WTC11 (cell line): Measurements from ENCODE around the gene CTNNAL1. TPM values are rescaled to one million over a fixed set of nuclear protein-coding genes. Genes with fewer than 3 reads are reported as not detected.
"Not testable (repeated sequence)": the region's sequence is repeated elsewhere in the genome, so short reads cannot be mapped to it uniquely, and the experiment has no call there.

Source experiments
- ATAC-seq: fragments of 200-7000 bp; cut with Tn5 transposase; 2 replicates; pipeline ENCODE4 v1.10.0; 2021; ENCODE audit warnings: mild to moderate bottlenecking, moderate library complexity
- CTCF ChIA-PET: fragments of 300-600 bp; sonication (Branson Sonifier 250); formaldehyde crosslinking; loops from one replicate; lab custom pipeline; 2021; ENCODE audit warnings: antibody characterized with exemption; lab: Charles Lee
- POLR2A ChIA-PET: fragments of 350-600 bp; sonication (Branson Sonifier 250); formaldehyde crosslinking; loops from one replicate; lab custom pipeline; 2021; ENCODE audit warnings: antibody characterized with exemption; lab: Charles Lee
- DNase-seq: peaks from one replicate; pipeline ENCODE4 v3.0.0; 2021; ENCODE audit warnings: low spot score
- H3K27ac Mint-ChIP-seq: 2 replicates; pipeline ENCODE4 v1.8.0; 2021; ENCODE audit warnings: mixed read lengths
- H3K27me3 Mint-ChIP-seq: 2 replicates; pipeline ENCODE4 v1.8.0; 2021; ENCODE audit warnings: low read depth, mild to moderate bottlenecking, moderate library complexity, mixed read lengths
- H3K36me3 Mint-ChIP-seq: 2 replicates; pipeline ENCODE4 v1.8.0; 2021; ENCODE audit warnings: mixed read lengths
- H3K4me1 Mint-ChIP-seq: 2 replicates; pipeline ENCODE4 v1.8.0; 2022; ENCODE audit warnings: mixed read lengths
- H3K4me3 Mint-ChIP-seq: 2 replicates; pipeline ENCODE4 v1.8.0; 2021; ENCODE audit warnings: mild to moderate bottlenecking, moderate library complexity, mixed read lengths
- H3K9me3 Mint-ChIP-seq: 2 replicates; pipeline ENCODE4 v1.8.0; 2021; ENCODE audit warnings: mixed read lengths
- AR ChIP-seq: fragments of 250-450 bp; sonication (Bioruptor Pico); IDR thresholded peaks from 2 replicates; pipeline ENCODE4 v1.9.0; 2021; ENCODE audit warnings: mild to moderate bottlenecking
- CDX4 ChIP-seq: fragments of 250-450 bp; sonication (Bioruptor Pico); IDR thresholded peaks from 2 replicates; pipeline ENCODE4 v1.9.0; 2021; ENCODE audit warnings: moderate library complexity, mild to moderate bottlenecking, inconsistent platforms, borderline replicate concordance
- ETV6 ChIP-seq: sonication (generic); formaldehyde crosslinking; IDR thresholded peaks from 2 replicates; pipeline ENCODE4 v1.8.1; 2022; ENCODE audit warnings: mild to moderate bottlenecking, missing genetic modification reagents
- MYBL2 ChIP-seq: sonication (generic); formaldehyde crosslinking; IDR thresholded peaks from 2 replicates; pipeline ENCODE4 v1.8.1; 2023; ENCODE audit warnings: mild to moderate bottlenecking, moderate library complexity, missing genetic modification reagents
- NR1H2 ChIP-seq: sonication (generic); formaldehyde crosslinking; IDR thresholded peaks from 2 replicates; pipeline ENCODE4 v1.9.0; 2021; ENCODE audit warnings: mild to moderate bottlenecking, moderate library complexity, missing genetic modification reagents
- RELA ChIP-seq: sonication (generic); formaldehyde crosslinking; IDR thresholded peaks from 2 replicates; pipeline ENCODE4 v1.8.1; 2022; ENCODE audit warnings: missing genetic modification reagents, mild to moderate bottlenecking, borderline replicate concordance
- USF2 ChIP-seq: sonication (generic); formaldehyde crosslinking; IDR thresholded peaks from 2 replicates; pipeline ENCODE4 v1.8.1; 2023; ENCODE audit warnings: mild to moderate bottlenecking, missing genetic modification reagents, moderate library complexity
- ZNF232 ChIP-seq: sonication (generic); formaldehyde crosslinking; IDR thresholded peaks from 2 replicates; pipeline ENCODE4 v1.8.0; 2022; ENCODE audit warnings: mild to moderate bottlenecking, missing genetic modification reagents
- ZNF317 ChIP-seq: sonication (generic); formaldehyde crosslinking; IDR thresholded peaks from 2 replicates; pipeline ENCODE4 v1.8.1; 2023; ENCODE audit warnings: low read depth, mild to moderate bottlenecking, moderate library complexity, missing genetic modification reagents, borderline replicate concordance
- ZNF425 ChIP-seq: fragments of 250-450 bp; sonication (Bioruptor Pico); conservative IDR thresholded peaks from 2 replicates; pipeline ENCODE4 v1.9.0; 2021; ENCODE audit warnings: mild to moderate bottlenecking
- total RNA-seq: library from RNA; stranded (reverse); gene quantifications from 3 replicates; pipeline ENCODE4 v1.2.3, GENCODE V29; 2021

The CTNNAL1 gene
- total RNA-seq, 1 experiment from 2014 or later, result 53.1 TPM

GRCh38 chr9:108899023-108899695 is 114.1 kb downstream of the CTNNAL1 start:
- H3K4me3 Mint-ChIP-seq, CTCF ChIA-PET, H3K9me3 Mint-ChIP-seq, H3K4me1 Mint-ChIP-seq, ATAC-seq, H3K27me3 Mint-ChIP-seq, DNase-seq, H3K27ac Mint-ChIP-seq, POLR2A ChIA-PET: not testable (repeated sequence)
- H3K36me3 Mint-ChIP-seq, result peaks cover 74% of the 10 kb centered on the region

- no peaks in the 10 kb centered on the region for H3K4me1 Mint-ChIP-seq
- peaks cover 68% of the 10 kb centered on the region for H3K36me3 Mint-ChIP-seq
- H3K4me3 Mint-ChIP-seq, result no peak overlapping the region
These were observed 115.8 kb downstream of the CTNNAL1 start for GRCh38 chr9:108897324-108898096.

More at GRCh38 chr9:108897324-108898096, 115.8 kb downstream of the CTNNAL1 start:
- Mint-ChIP-seq H3K9me3 (no peaks in the 10 kb centered on the region), H3K27ac (no peak overlapping the region), H3K27me3 (no peaks in the 10 kb centered on the region)
- TF ChIP-seq MYBL2 (CRISPR knock-in tag), result no peak
- no peak for TF ChIP-seq NR1H2
- TF ChIP-seq AR (CRISPR knock-in tag), result no peak
- TF ChIP-seq USF2 (CRISPR knock-in tag), result no peak
- TF ChIP-seq CDX4, result no peak
- no peak for TF ChIP-seq ZNF232
- no peak for TF ChIP-seq RELA
- TF ChIP-seq ETV6 (CRISPR knock-in tag), result no peak
- TF ChIP-seq ZNF425, result no peak
- no peak for TF ChIP-seq ZNF317 (CRISPR knock-in tag)
- ChIA-PET POLR2A (no interaction called here), CTCF (no interaction called here)
- ATAC-seq, result no peak
- no peak for DNase-seq
